Stimulated activated memory B cell treated with anti-CD40 and anti-IgM and Interleukin-4, amounts not matched to agents 10 μg/mL and 1 μg/mL and 100 μg/mL, for 72 hours (primary cell): ENCODE results near the gene CDC37.
A peak's percentile ranks its signal among the peaks of the same experiment; 100 is the strongest.

Experiments used
- ATAC-seq: fragments of 150-1000 bp; cut with Tn5 transposase; 2 replicates; pipeline ENCODE4 v1.10.0; 2021
- H3K27ac Mint-ChIP-seq: one replicate; pipeline ENCODE4 v1.8.0; 2022; ENCODE audit warnings: mild to moderate bottlenecking, mixed read lengths
- H3K27me3 Mint-ChIP-seq: one replicate; pipeline ENCODE4 v1.8.0; 2022; ENCODE audit warnings: mixed read lengths
- H3K36me3 Mint-ChIP-seq: one replicate; pipeline ENCODE4 v1.8.0; 2022; ENCODE audit warnings: mixed read lengths
- H3K4me1 Mint-ChIP-seq: one replicate; pipeline ENCODE4 v1.8.0; 2022; ENCODE audit warnings: mixed read lengths
- H3K4me3 Mint-ChIP-seq: one replicate; pipeline ENCODE4 v1.8.0; 2022; ENCODE audit warnings: mild to moderate bottlenecking, moderate library complexity, mixed read lengths
- H3K9me3 Mint-ChIP-seq: one replicate; pipeline ENCODE4 v1.8.0; 2022; ENCODE audit warnings: mixed read lengths

CDC37 gene

DNA sequence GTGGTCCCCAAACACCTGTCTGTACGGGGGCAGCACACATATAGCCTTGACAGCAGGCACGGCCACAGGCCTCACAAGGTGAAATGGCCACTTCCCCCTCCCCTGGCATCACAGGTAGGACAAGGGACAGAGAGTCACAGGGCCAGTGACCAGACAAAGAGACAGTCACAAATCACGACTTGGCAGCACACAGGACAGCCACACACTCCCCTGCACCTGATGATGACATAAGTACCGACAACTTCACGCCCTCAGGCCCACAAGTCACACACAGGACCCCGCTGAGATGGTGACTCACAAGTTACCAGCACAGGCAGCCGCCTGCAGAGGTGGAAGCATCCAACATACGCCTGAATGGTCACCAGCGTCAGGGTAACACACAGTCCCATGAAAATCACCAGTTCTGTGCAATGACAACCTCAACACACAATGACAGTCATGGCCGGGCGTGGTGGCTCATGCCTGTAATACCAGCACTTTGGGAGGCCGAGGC is 39.5 kb downstream of the CDC37 start:
- no peaks in the 10 kb centered on the region for H3K9me3 Mint-ChIP-seq

DNA sequence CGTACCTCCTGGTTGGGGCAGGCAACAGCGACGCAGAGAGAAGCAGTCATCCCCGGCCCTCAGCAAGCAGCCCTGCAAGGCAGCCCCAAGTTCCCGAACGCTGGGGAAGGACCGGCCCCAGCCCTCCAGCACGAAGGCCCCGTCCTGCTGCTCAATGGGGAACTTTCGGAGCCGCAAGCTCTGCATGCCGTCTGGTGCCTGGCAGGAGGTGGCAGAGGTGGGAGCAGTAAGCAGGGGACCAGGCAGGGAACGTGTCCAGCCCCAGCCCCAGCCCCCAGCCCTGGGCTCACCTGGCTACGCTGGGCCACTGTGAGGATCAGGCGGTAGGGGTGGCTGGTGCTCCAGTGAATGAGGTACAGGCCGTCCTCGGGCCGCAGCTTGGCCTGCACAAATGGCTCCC is 41.1 kb downstream of the CDC37 start:
- H3K4me1 Mint-ChIP-seq: no peaks in the 10 kb centered on the region
- H3K9me3 Mint-ChIP-seq: no peaks in the 10 kb centered on the region
- H3K27ac Mint-ChIP-seq: no peak overlapping the region
- H3K4me3 Mint-ChIP-seq: no peak overlapping the region
- no peaks in the 10 kb centered on the region for H3K27me3 Mint-ChIP-seq
- H3K36me3 Mint-ChIP-seq: peaks cover 68% of the 10 kb centered on the region
- no peak for ATAC-seq

More for the DNA sequence above, 39.5 kb downstream of the CDC37 start:
- H3K36me3 Mint-ChIP-seq: peaks cover 84% of the 10 kb centered on the region
- H3K4me3 Mint-ChIP-seq: no peak overlapping the region
- H3K27me3 Mint-ChIP-seq: no peaks in the 10 kb centered on the region
- no peaks in the 10 kb centered on the region for H3K4me1 Mint-ChIP-seq
- H3K27ac Mint-ChIP-seq: no peak overlapping the region
- no peak for ATAC-seq

DNA sequence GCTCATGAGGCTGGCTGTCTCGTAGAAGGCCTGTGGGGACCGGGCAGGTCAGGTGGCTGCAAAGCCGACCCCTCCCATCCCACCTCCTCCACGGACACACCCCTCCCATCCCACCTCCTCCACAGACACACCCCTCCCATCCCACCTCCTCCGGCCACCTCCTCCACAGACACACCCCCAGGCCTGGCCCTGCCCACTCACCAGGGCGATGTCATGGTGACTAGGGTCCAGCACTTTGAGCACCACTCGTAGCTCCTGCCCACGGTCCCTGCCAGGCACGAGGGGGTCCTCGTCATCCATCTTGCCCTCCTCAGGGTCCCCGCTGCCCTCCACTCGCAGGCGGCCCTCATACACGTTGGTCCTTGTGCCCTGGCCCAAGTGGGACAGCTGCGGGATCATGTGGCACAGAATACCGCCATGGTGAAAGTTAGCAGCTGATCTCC is 41.8 kb downstream of the CDC37 start:
- H3K36me3 Mint-ChIP-seq: peaks cover 64% of the 10 kb centered on the region
- no peak overlapping the region for H3K27ac Mint-ChIP-seq
- H3K4me3 Mint-ChIP-seq: no peak overlapping the region
- no peaks in the 10 kb centered on the region for H3K4me1 Mint-ChIP-seq
- no peaks in the 10 kb centered on the region for H3K27me3 Mint-ChIP-seq
- no peak for ATAC-seq
- no peaks in the 10 kb centered on the region for H3K9me3 Mint-ChIP-seq

DNA sequence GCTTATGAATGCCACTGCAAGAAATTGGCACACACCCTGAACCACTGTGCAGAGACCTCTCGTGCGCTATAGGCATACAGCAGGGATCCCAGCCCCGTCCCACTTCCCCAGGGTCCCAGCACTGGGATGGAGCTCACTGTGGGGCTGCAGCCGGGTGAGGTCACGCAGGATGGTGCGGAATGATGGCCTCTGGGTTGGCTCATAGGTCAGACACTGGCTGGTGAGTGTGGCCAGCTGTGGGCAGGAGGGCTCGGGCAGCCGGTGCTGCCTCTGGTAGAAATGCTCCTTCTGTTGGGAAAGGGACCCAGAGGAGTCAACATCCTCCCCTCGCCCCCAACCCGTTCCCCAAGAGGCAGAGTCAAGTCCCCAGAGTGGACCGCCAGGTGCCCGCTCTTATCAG is 46.9 kb downstream of the CDC37 start:
- Mint-ChIP-seq H3K36me3 (peaks cover 63% of the 10 kb centered on the region), H3K4me1 (no peaks in the 10 kb centered on the region), H3K27ac (no peak overlapping the region), H3K27me3 (no peaks in the 10 kb centered on the region), H3K4me3 (no peak overlapping the region), H3K9me3 (no peaks in the 10 kb centered on the region)
- no peak for ATAC-seq

DNA sequence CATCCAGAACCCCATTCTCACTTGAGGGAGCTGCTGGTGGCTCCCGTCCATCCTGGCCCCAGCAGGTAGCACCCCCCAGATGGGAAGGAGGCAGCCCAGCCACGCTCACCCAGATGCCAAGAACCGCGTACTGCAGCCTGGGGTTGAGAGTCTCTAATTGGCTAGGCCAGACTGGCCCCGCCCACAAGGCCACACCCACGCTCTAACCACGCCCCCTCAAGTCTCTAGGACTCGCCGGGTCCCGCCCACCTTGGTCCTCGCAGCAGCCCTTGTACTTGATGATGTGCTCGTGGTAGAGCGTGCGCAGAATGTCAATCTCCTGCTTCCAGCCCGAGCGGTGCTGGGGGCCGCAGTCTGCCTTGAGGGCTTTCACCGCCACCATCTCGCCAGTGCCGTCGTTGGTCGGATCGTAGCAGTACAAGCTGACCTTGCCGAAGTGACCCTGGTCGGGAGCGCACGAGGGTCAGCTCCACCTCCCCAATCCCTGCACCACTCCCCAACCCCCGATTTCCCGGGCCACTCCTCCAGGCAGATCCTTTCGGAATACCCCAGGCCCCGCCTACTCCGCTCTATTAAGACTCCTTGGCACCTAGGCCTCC is 49.5 kb downstream of the CDC37 start:
- Mint-ChIP-seq H3K9me3 (no peaks in the 10 kb centered on the region), H3K4me1 (no peaks in the 10 kb centered on the region), H3K4me3 (no peak overlapping the region), H3K36me3 (peaks cover 40% of the 10 kb centered on the region), H3K27ac (no peak overlapping the region), H3K27me3 (no peaks in the 10 kb centered on the region)
- ATAC-seq: no peak

DNA sequence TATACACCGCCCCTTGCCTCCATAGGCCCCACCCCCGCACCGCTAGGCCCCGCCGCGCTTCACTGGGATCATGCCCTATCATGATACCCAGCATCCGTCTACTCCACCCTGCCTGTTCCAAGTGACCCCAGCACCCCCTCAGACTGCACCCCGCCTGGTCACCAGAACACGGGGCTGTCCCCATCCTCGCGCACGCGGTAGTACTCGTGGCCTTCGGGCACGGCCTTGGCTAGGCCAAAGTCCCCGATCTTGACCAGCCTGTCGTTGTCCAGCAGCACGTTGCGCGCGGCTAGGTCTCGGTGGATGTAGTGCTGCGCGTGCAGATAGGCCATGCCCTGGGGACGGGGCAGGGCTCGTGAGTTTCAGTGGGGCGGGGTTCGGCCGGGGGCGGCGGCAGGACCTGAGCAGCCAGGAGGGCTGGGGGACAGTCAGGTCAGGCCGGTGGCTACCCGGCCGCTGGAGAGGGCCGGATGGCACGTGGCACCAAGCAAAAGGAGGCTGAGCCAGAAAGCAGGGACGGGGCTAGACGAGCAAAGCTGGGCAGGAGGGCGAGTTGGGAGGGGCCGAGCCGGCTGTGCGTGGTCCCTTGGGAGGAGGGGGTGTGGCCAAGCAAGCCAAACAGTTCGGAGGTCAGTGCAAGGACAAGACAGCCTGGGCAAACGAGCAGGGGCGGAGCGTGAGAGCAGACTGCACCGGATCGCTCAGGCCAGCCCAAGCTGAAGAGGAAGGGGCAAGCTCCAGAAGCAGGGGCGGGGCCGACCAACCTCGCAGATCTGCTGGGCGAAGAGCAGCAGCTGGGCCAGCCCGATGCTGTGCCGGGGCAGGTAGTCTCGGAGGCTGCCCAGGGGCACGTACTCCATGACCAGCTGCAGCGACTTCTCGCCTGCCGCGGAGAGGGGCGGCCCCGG is 50.3 kb downstream of the CDC37 start:
- Mint-ChIP-seq H3K9me3 (no peaks in the 10 kb centered on the region), H3K36me3 (peaks cover 40% of the 10 kb centered on the region), H3K4me1 (no peaks in the 10 kb centered on the region), H3K27me3 (no peaks in the 10 kb centered on the region), H3K27ac (no peak overlapping the region), H3K4me3 (no peak overlapping the region)
- ATAC-seq: peak; percentile 39

DNA sequence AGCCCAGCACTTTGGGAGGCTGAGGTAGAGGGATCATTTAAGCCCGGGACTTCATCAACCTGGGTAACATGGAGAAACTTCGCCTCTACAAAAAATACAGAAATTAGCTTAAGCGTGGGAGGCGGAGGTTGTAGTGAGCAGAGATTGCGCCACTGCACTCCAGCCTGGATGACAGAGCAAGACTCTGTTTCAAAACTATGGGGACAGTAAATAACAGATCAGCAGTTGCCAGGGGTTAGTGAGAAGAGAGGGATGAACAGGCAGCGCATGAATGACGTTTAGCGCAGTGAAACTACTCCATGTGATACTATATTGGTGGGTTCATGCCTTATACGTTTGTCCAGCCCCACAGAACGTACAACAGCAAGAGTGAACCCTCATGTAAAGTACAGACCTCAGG is 56.8 kb downstream of the CDC37 start:
- ATAC-seq: no peak

DNA sequence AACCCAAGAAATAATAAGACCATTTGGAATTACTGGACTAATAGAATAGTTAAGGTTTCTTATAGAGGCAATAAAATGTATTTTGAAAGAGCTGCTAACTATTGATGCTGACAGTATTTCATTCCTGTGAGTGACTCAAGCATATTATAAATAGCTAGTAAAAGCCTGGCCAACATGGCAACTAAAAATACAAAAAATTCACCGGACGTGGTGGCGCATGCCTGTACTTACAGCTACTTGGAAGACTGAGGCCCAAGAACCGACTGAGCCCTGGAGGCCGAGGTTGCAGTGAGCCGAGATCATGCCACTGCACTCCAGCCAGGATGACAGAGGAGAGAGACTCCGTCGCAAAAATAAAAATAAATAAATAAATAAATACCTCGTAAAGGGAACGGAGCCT is 58.6 kb downstream of the CDC37 start:
- Mint-ChIP-seq H3K9me3 (no peaks in the 10 kb centered on the region), H3K4me1 (peaks cover 9% of the 10 kb centered on the region), H3K27ac (no peak overlapping the region), H3K27me3 (no peaks in the 10 kb centered on the region), H3K4me3 (no peak overlapping the region), H3K36me3 (no peaks in the 10 kb centered on the region)
- ATAC-seq: no peak

More for the DNA sequence above, 56.8 kb downstream of the CDC37 start:
- no peak overlapping the region for H3K27ac Mint-ChIP-seq
- H3K4me3 Mint-ChIP-seq: no peak overlapping the region
- H3K4me1 Mint-ChIP-seq: no peaks in the 10 kb centered on the region
- no peaks in the 10 kb centered on the region for H3K9me3 Mint-ChIP-seq
- H3K36me3 Mint-ChIP-seq: no peaks in the 10 kb centered on the region
- no peaks in the 10 kb centered on the region for H3K27me3 Mint-ChIP-seq

DNA sequence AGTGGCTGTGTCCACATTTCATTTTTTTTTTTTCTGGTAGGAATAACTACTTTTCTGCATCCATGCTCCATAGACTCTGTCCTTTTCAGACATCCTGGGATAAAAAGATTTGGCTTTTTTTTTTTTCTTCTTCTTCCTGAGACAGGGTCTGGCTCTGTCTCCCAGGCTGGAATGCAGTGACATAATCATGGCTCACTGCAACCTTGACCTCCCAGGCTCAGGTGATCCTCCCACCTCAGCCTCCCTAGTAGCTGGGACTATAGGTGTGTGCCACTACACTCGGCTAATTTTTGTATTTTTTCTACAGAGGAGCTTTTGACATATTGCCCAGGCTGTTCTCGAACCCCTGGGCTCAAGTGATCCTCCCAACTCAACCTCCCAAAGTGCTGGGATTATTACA is 59.8 kb downstream of the CDC37 start:
- Mint-ChIP-seq H3K4me1 (peaks cover 22% of the 10 kb centered on the region), H3K4me3 (no peak overlapping the region), H3K27me3 (no peaks in the 10 kb centered on the region), H3K36me3 (no peaks in the 10 kb centered on the region), H3K9me3 (no peaks in the 10 kb centered on the region), H3K27ac (no peak overlapping the region)
- no peak for ATAC-seq
